ENCODE results near the gene POLE. TPM values are rescaled to one million over a fixed set of nuclear protein-coding genes. Genes with fewer than 3 reads are reported as not detected.

POLE gene
- total and polyA plus RNA-seq, 8 donors: 29.2 to 60.5 (median 56.0) TPM

GRCh38 chr12:132664206-132665148 is 22.7 kb downstream of the POLE start:
- DNase-seq: no peak
- Histone ChIP-seq H3K27ac (no peak overlapping the region), H3K36me3 (peaks cover 0 to 97% of the 10 kb centered on the region in 2 donors), H3K27me3 (no peaks in the 10 kb centered on the region), H3K4me3 (no peak overlapping the region), H3K4me1 (peaks cover 0 to 14% of the 10 kb centered on the region in 2 donors), H3K9me3 (no peaks in the 10 kb centered on the region)
- ATAC-seq: no peak
- intact Hi-C loops (cut with DNase I): no loop called here
- TF ChIP-seq CTCF (IDR thresholded peaks at IDR 0.05): no peak

- no peak overlapping the region for H3K4me3 ChIP-seq
- H3K27ac ChIP-seq: peak overlapping the region in 1 of 2 donors; percentile 16
- no peaks in the 10 kb centered on the region for H3K9me3 ChIP-seq
- peaks cover 0 to 14% of the 10 kb centered on the region in 2 donors for H3K4me1 ChIP-seq
- ATAC-seq: no peak
- peaks cover 0 to 97% of the 10 kb centered on the region in 2 donors for H3K36me3 ChIP-seq
- intact Hi-C loops (cut with DNase I): no loop called here
- DNase-seq: no peak
- no peaks in the 10 kb centered on the region for H3K27me3 ChIP-seq
- no peak for TF ChIP-seq CTCF (IDR thresholded peaks at IDR 0.05)
Observed at GRCh38 chr12:132662901-132663755, 24.0 kb downstream of the POLE start.

- intact Hi-C loops (cut with DNase I): no loop called here
- no peak overlapping the region for H3K4me3 ChIP-seq
- TF ChIP-seq CTCF (IDR thresholded peaks at IDR 0.05): no peak
- H3K36me3 ChIP-seq: peaks cover 0 to 97% of the 10 kb centered on the region in 2 donors
- H3K27me3 ChIP-seq: no peaks in the 10 kb centered on the region
- peaks cover 0 to 14% of the 10 kb centered on the region in 2 donors for H3K4me1 ChIP-seq
- H3K27ac ChIP-seq: no peak overlapping the region
- no peak for ATAC-seq
- H3K9me3 ChIP-seq: no peaks in the 10 kb centered on the region
- no peak for DNase-seq
Observed at GRCh38 chr12:132661972-132662371, 25.2 kb downstream of the POLE start.

- TF ChIP-seq CTCF (IDR thresholded peaks at IDR 0.05): no peak
- peaks cover 0 to 14% of the 10 kb centered on the region in 2 donors for H3K4me1 ChIP-seq
- DNase-seq (no peak), ATAC-seq (no peak)
- no peak overlapping the region for H3K4me3 ChIP-seq
- H3K27me3 ChIP-seq: no peaks in the 10 kb centered on the region
- intact Hi-C loops (cut with DNase I): no loop called here
- H3K36me3 ChIP-seq: peaks cover 0 to 97% of the 10 kb centered on the region in 2 donors
- no peaks in the 10 kb centered on the region for H3K9me3 ChIP-seq
- no peak overlapping the region for H3K27ac ChIP-seq
Observed at GRCh38 chr12:132660996-132661395, 26.1 kb downstream of the POLE start.

GRCh38 chr12:132660052-132660451 is 27.1 kb downstream of the POLE start:
- TF ChIP-seq CTCF (IDR thresholded peaks at IDR 0.05): no peak
- H3K27me3 ChIP-seq: no peaks in the 10 kb centered on the region
- intact Hi-C loops (cut with DNase I): no loop called here
- DNase-seq (no peak), ATAC-seq (no peak)
- H3K4me3 ChIP-seq: no peak overlapping the region
- no peak overlapping the region for H3K27ac ChIP-seq
- peaks cover 0 to 94% of the 10 kb centered on the region in 2 donors for H3K36me3 ChIP-seq
- H3K9me3 ChIP-seq: no peaks in the 10 kb centered on the region
- H3K4me1 ChIP-seq: peaks cover 0 to 14% of the 10 kb centered on the region in 2 donors
